Neural progenitor cell (in vitro differentiated cells): ENCODE results near the gene PRND.

ENCODE experiments used
- EZH2 ChIP-seq: fragments of 200-600 bp; sonication (generic); IDR thresholded peaks from 2 replicates; pipeline ENCODE4 v1.6.1; 2017; ENCODE audit warnings: antibody characterized with exemption, mild to moderate bottlenecking, moderate library complexity
- EZH2phosphoT487 ChIP-seq: fragments of 200-600 bp; sonication (generic); IDR thresholded peaks from 2 replicates; pipeline ENCODE4 v1.6.1; 2017; ENCODE audit warnings: antibody characterized with exemption
- TF ChIP-seq, protein P1 (sequence below): fragments of 200-600 bp; sonication (generic); IDR thresholded peaks from 2 replicates; pipeline ENCODE4 v1.5.1; 2017; ENCODE audit warnings: antibody characterized with exemption, mild to moderate bottlenecking

DNA sequence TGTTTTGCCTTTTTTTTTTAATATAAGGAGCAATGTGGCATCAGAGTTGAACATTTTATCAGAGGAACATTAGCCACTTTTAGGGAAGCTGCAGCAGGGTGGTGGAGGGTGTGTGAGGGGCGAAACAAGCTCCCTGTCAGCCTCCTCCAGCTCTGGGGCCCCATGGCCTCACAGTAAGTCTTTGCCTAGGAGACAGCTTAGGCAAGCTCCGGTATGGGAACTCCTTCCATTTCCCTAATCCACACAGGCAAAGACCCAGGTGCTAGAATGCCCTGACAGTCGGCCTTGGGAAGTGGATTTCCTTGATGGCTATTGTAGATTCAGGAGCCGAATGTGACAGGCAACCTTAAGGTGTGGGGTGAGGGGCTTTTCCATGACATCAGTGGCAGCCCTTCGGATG is 862 bp downstream of the PRND start:
- TF ChIP-seq, protein P1, sequence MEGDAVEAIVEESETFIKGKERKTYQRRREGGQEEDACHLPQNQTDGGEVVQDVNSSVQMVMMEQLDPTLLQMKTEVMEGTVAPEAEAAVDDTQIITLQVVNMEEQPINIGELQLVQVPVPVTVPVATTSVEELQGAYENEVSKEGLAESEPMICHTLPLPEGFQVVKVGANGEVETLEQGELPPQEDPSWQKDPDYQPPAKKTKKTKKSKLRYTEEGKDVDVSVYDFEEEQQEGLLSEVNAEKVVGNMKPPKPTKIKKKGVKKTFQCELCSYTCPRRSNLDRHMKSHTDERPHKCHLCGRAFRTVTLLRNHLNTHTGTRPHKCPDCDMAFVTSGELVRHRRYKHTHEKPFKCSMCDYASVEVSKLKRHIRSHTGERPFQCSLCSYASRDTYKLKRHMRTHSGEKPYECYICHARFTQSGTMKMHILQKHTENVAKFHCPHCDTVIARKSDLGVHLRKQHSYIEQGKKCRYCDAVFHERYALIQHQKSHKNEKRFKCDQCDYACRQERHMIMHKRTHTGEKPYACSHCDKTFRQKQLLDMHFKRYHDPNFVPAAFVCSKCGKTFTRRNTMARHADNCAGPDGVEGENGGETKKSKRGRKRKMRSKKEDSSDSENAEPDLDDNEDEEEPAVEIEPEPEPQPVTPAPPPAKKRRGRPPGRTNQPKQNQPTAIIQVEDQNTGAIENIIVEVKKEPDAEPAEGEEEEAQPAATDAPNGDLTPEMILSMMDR = no peak
- TF ChIP-seq EZH2 (no peak), EZH2phosphoT487 (no peak)
